NCI-H1417 treated with DMSO at 0.1 percent for 48 hours (cell line): Measurements from ENCODE around the gene S1PR2.

Experiments used
- DNase-seq: peaks from one replicate; lab custom pipeline; 2025; lab: John Stamatoyannopoulos, UW

The S1PR2 gene, protein sequence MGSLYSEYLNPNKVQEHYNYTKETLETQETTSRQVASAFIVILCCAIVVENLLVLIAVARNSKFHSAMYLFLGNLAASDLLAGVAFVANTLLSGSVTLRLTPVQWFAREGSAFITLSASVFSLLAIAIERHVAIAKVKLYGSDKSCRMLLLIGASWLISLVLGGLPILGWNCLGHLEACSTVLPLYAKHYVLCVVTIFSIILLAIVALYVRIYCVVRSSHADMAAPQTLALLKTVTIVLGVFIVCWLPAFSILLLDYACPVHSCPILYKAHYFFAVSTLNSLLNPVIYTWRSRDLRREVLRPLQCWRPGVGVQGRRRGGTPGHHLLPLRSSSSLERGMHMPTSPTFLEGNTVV

DNA sequence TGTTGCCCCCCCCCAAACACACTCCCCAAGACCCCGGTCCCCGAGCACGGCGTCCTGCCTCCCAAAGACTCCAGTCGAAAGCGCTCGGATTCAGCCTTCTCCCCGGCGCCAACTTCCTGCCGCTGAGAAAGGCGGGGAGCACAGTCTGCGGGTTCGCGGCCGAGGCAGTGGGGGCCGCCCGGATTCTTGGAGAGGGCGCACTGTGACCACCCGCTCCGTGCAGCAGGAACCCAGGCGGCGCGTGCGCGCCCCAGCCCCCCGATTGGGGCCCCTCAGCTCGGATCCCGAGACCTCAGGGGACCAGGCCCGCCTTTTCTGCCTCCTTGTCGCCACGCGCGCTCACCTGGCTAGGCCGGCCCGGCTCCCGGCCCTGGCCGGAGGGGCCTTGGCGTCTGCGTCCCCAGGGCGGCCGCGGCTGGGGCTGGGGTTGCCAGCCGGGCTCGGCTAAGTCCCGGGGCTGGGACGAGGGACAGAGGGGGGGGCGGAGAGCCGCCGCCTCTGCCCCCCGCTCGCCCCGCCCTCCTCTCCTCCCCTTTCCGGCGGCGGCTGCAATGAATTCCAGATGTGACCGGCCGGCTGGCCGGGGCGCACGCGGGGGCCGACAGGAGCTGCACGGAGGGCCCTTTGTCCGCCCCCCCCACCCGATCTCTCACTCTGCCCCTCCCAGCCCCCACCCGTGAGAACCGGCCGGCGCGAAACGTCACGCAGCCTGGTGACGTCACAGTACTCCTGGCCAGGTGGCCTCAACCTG is at the start of gene S1PR2:
TSS of gene S1PR2 (minus strand) at position 471 of the 751 bp plus-strand sequence. CDS start 6,426 bp downstream, outside the sequence.
- DNase-seq, result no peak

DNA sequence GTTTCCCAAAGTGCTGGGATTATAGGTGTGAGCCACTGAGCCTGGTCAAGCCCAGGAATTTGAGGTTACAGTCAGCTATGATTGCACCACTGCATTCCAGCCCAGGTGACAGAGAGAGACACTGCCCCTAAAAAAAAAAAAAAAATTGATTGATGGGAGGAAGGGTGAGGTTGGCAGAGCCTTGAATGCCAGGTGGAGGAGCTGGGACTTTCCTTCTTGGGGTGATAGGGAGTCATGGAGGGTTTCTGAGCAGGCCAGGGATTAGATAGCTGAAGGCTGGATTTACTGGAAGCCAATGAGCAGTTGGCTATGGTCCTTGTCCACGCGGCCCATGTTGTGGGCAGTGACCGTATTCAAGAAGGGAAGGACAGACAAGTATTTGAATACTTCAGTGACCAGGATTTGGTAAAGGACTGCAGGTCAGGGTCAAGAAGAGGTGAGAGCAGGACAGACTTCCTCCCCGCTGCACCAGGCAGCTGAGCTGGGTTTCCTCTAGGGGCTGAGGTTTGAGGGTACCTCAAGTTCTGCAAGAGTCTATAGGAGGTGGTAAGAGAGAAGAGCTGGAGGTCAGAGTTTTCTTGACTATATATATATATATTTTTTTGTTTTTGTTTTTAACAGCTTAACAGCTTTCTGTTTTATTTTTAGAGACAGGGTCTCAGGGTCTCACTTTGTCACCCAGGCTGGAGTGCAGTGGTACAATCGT is 48.8 kb upstream of the S1PR2 start:
- DNase-seq, result no peak

DNA sequence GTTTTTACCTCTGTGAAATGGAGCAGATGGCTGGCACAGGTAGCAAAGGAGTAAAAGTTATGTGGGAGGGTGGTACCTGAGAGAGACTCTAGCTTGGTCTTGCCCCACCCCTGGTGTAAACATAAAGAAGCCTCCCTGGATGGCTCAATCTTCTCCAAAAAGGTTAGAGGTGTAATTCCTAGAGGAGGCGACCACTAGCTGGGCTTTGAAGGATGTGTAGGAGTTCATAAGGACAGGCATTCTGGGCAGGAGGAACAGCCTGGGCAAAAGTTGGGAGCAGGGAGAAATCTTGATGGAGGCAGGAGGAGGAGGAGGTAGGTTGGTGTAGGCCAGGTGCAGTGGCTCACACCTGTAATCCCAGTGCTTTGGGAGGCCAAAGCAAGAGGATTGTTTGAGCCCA is 47.8 kb upstream of the S1PR2 start:
- DNase-seq, result no peak

DNA sequence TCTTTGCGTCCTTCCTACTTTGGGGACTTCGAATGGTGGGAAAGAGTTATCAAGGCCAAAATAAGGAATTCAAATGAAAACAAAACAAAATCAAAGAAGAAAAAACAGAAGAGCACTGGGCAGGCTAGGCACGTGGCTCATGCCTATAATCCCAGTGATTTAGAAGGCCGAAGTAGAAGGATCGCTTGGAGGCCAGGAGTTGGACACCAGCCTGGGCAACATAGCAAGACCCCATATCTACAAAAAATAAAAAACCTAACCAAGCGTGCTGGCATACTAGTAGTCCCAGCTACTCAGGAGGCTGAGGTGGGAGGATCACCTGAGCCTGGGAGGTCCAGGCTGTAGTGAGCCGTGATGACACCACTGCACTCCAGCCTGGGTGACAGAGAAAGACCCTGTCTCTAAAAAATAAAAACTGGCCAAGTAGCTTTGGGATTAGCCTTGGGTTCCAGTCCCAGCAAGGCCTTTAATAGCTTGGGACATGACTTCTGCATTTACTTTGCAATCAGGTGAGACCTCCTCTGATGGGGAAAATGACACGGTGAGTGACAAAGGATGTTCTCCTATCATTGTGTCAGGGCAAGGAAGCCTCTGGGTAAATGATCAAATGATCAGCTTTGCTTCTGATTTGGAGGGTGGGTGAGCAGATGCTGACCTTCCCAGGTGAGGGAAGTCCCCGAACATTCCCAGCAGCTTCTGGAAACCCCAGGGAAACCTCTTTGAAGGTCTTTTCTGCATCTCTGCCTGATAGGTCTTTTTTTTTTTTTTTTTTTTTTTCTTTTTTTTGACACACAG is 46.9 kb upstream of the S1PR2 start:
- DNase-seq, result no peak

DNA sequence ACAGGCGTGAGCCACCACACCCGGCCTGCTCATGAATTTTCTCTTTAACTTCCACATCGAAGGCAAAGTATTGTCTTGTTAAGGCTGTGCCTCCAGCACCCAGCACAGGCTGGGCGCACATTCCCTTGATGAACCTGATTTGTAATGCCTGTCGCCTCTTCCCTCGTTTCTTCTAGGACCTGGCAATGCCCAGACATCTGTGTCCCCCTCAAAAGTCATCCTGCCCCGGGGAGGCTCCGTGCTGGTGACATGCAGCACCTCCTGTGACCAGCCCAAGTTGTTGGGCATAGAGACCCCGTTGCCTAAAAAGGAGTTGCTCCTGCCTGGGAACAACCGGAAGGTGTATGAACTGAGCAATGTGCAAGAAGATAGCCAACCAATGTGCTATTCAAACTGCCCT is 43.5 kb upstream of the S1PR2 start:
- DNase-seq, result no peak

DNA sequence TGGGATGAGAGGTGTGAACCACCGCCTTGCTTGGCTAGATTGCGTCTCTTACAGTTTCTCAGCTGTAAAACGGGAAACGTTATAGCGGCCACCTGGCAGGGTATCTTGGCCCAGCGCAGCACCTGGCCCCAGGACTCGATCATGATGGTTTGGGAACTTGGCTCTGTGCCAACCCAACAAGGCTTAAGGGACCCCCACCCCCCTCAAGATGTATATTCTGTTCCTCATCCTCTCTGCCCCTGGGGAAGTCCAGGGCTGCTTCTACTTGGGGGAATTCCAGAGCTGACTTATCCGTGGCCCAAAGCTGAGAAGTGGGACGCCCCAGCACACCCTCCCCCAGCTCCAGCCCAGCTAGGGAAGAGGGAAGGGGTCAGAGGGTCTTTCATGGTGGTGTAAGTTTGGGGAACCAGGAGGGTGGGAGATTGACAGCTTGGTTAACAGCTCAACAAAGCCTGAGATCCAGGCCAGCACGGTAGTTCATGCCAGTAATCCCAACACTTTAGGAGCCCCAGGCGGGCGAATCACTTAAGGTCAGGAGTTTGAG is 40.5 kb upstream of the S1PR2 start:
- no peak for DNase-seq

DNA sequence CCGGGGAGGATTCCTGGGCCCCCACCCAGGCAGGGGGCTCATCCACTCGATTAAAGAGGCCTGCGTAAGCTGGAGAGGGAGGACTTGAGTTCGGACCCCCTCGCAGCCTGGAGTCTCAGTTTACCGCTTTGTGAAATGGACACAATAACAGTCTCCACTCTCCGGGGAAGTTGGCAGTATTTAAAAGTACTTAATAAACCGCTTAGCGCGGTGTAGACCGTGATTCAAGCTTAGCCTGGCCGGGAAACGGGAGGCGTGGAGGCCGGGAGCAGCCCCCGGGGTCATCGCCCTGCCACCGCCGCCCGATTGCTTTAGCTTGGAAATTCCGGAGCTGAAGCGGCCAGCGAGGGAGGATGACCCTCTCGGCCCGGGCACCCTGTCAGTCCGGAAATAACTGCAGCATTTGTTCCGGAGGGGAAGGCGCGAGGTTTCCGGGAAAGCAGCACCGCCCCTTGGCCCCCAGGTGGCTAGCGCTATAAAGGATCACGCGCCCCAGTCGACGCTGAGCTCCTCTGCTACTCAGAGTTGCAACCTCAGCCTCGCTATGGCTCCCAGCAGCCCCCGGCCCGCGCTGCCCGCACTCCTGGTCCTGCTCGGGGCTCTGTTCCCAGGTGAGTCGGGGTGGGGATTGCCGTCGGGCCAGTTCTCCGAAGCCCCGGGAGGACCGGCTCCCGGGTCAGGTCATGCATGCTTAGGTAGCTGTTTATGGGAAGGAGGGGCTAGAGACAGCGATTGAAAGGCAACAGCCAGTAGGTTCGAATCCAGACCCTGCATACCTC is 39.7 kb upstream of the S1PR2 start, which contains the start of gene ICAM1:
TSS of gene ICAM1 (plus strand) at position 505 of the 779 bp plus-strand sequence. CDS start at position 545, 40 bp downstream.
- no peak for DNase-seq

DNA sequence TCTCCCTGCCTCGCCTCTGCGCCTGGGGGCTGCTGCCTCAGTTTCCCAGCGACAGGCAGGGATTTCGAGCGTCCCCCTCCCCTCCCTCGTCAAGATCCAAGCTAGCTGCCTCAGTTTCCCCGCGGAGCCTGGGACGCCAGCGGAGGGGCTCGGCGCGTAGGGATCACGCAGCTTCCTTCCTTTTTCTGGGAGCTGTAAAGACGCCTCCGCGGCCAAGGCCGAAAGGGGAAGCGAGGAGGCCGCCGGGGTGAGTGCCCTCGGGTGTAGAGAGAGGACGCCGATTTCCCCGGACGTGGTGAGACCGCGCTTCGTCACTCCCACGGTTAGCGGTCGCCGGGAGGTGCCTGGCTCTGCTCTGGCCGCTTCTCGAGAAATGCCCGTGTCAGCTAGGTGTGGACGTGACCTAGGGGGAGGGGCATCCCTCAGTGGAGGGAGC is 39.1 kb upstream of the S1PR2 start:
- no peak for DNase-seq

DNA sequence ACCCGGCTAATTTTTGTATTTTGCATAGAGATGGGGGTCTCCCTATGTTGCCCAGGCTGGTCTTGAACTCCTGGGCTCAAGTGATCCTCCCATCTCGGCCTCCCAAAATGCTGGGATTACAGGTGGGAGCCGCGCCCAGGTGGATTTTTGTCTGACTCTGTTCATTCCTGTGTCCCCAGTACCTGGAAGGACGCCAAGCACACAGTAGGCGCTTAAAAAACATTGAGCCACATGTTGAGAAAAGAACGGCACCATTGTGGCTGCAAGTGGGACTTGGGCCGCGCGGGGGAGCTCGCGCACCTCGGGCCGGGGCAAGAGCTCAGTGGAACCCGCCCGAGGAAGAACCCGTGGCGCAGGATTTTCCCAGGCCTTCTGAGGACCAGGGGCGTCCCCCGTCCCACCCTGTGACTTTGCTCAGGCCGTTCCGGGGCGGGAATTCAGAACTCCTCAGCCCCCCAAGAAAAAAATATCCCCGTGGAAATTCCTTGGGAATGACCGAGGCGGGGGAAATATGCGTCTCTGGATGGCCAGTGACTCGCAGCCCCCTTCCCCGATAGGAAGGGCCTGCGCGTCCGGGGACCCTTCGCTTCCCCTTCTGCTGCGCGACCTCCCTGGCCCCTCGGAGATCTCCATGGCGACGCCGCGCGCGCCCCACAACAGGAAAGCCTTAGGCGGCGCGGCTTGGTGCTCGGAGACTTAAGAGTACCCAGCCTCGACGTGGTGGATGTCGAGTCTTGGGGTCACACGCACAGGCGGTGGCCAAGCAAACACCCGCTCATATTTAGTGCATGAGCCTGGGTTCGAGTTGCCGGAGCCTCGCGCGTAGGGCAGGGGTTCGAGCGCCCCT is 38.4 kb upstream of the S1PR2 start:
- no peak for DNase-seq

DNA sequence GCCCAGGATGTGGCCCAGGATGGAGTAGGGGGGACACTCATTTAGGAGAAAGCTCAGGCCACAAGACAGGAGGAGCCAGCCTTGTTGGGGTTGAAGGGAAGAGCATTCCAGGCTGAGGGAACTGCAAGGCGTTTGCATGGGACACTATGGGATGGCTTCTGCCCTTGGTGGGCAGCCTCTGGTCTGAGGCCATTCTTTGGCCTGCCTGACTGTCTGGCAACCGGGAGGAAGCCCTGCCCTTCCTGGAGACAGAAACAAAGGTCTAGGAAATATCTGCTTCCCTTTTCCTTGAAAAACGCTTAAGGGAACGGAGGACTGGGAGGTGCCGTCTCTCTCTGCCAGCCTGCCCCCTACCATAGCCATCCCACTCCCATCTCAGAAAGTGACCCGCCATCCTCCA is 36.9 kb upstream of the S1PR2 start:
- no peak for DNase-seq

DNA sequence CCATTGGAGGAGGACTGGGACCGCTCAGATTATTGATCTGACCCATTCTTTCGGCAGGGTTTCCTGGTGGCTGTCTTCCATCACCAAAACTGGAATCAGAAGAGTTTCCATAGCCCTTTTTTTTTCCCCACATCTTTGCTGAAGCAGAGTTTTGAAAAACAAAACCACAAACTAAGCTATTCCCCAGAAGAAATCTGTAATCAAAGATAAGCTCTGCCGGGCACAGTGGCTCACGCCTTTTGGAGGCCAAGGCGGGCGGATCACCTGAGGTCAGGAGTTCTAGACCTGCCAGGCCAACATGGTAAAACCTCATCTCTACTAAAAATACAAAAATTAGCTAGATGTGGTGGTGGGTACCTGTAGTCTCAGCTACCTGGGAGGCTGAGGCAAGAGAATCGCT is 35.6 kb upstream of the S1PR2 start:
- DNase-seq, result no peak

DNA sequence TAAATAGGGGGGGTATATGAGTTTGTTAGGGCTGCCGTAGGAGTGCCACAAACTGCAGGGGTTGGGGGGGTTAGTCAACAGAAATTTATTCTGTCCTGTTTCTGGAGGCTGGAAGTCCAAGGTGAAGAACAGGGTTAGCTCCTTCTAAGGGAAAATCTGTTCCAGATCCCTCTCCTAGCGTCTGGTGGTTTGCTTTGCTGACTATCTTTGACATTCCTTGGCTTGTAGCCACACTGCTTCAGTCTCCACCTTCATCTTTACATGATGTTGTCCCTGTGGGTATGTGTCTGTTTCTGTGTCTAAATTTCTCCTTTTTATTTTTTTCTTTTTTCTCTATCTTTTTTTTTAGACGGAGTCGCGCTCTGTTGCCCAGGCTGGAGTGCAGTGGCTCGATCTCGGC is 31.6 kb upstream of the S1PR2 start:
- DNase-seq, result no peak

DNA sequence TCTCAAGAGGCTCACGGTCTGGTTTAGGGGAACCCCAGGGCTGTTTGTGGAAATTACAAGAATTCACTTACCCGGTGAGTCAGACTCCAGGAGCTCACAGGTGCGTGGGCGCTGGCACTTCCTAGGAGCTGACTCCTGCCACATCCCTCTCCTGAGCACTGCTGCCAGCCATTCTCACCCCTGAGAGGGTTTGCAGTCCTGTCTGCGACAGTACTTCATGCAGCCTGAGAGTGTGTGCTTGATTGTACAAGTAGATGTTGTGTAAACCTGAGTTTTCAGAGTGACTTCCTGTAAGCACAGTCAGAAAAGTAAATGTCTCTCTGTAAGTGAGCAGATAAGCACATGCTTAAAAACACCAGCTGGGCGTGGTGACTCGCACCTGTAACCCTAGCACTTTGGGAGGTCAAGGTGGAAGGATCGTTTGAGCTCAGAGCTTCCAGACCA is 29.0 kb upstream of the S1PR2 start:
- DNase-seq, result no peak

DNA sequence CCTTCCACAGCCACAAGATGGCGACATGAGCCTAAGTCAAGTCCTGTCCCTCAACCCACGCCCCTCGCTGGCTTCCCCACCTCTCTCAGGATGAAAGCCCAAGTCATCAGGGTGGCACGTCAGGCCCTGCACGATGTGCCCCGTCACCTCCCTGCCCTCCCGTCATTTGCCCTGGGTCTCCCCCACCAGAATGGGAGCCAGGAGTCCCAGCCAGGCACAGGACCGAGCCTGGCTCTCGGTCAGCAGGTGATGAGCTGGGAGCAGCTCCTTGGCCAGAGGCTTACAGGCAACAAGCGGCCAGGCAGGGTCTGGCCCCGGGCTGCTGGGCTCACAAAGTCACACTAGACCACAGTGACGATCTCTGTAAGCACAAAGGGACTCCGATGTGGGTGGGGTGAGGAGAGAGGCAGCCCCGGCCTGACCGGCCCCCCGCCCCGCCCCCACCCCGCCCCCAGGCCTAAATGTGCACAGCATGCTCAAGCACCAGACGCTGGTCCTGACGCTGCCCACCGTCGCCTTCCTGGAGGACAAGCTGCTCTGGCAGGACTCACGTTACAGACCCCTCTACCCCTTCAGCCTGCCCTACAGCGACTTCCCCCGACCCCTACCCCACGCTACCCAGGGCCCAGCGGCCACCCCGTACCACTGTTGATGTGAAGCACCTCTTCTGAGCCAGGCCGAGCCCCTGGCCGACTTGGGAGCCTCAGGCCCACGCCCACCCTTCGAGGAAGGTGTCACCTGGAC is 28.2 kb upstream of the S1PR2 start:
- DNase-seq, result peak; percentile 45

DNA sequence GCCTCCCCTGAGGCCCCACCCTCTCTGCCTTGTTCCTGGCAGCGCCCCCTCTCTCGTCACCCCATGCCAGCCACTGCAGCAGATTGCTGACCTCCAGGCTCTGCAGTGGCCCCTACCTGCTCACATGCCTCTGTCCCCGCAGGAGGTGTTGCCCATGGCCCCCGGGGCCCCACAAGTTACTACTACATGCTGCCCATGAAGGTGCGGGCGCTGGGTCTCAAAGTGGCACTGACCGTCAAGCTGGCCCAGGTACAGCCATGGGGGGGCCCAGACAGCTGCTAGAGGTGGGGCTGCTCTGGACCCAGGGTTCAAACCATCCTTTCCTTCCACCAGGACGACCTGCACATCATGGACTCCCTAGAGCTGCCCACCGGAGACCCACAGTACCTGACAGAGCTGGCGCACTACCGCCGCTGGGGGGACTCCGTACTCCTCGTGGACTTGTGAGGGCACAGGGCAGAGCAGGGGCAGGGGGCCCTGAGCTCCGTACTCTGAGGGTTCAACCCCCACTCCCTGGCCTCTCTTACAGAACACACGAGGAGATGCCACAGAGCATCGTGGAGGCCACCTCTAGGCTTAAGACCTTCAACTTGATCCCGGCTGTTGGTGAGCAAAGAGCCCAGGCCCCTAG is 27.1 kb upstream of the S1PR2 start:
- DNase-seq, result no peak

DNA sequence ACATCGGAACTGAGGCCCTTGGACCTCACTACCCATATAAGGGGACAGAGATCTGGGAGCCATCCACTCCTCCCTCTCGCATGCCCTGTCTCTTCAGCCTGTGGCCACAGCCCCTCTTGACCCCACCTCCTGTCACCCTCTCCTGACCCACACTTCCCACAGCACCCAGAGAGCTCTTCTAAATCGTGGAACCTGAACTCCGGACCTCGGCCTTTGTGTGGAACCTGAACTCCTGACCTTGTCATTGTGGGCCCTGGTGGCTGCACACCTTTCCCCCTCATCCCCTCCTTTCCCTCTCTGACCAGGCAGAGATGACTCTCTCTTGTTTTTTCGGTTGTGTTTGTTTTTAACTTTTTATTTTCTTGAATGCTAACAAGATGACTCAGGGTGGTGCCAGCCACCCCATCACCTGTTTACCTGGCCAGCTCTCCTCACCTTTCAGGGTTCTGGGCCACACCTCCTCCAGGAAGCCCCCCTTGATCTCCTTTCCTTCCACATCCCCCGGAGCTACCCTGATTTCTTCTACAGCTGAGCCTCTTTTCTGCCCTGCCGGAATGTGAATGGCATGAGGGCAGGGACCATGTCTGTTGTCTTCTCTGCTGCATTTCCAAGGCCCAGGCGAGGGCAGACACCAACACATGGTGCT is 26.0 kb upstream of the S1PR2 start:
- DNase-seq, result no peak

DNA sequence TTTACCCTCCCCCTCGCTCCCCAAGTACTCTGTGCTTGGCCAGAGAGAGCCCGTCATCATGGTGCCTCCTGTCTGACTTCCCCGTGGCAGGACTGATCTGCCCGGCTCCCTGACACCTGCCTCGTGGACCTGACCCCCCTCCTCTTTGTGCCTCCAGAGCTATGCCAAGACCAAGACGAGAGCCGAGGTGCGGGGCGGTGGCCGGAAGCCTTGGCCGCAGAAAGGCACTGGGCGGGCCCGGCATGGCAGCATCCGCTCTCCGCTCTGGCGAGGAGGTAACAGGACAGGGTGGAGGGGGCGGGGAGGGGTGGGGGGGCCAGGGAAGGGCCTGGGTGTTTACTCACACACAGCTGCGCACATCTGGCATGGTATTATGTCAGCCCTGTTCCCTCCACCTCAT is 25.4 kb upstream of the S1PR2 start:
- no peak for DNase-seq

DNA sequence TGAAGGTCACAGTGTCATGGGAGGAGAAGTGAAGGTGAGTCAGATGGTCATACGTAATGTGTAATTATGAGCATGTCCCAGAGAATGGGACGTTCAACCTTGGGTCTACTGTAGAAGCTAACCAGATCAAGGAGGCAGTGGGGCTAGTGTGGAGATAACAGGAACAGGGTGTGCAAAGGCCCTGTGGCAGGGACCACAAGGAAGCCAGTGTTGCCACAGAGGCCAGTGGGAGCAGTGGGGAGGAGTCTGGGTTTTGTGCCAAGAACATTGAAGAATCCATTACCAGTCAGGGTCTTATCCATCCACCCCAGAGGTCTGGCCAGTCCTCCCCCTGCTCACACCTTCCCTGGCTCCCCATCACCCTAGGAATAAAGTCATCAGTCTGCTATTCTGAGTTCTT is 24.2 kb upstream of the S1PR2 start:
- no peak for DNase-seq
